Adipocyte (in vitro differentiated cells): ENCODE measurements around the gene BTG4.
A peak's percentile ranks its signal among the peaks of the same experiment; 100 is the strongest.

Experiments
- DNase-seq: peaks from one replicate; pipeline ENCODE4 v3.0.0-alpha.2; 2015; ENCODE audit warnings: low read depth
- H3K27me3 ChIP-seq: replicated peaks from 2 replicates; pipeline ENCODE4 v1.7.0; 2013; ENCODE audit warnings: mild to moderate bottlenecking, low read length, moderate library complexity; ENCODE audit not compliant: control insufficient read depth, insufficient read depth
- H3K36me3 ChIP-seq: 2 replicates; pipeline ENCODE4 v1.7.0; 2013; ENCODE audit warnings: low read length, mild to moderate bottlenecking, moderate library complexity; ENCODE audit not compliant: control insufficient read depth, insufficient read depth, severe bottlenecking
- H3K4me1 ChIP-seq: 2 replicates; pipeline ENCODE4 v1.7.0; 2013; ENCODE audit warnings: mild to moderate bottlenecking, low read length, moderate library complexity; ENCODE audit not compliant: control insufficient read depth, insufficient read depth
- H3K4me3 ChIP-seq: 2 replicates; pipeline ENCODE4 v1.7.0; 2013; ENCODE audit warnings: mild to moderate bottlenecking, low read length, moderate library complexity
- H3K9ac ChIP-seq: 2 replicates; pipeline ENCODE4 v1.7.0; 2013; ENCODE audit warnings: mild to moderate bottlenecking, low read length, moderate library complexity
- H3K9me3 ChIP-seq: 2 replicates; pipeline ENCODE4 v1.7.0; 2013; ENCODE audit warnings: mild to moderate bottlenecking, low read length, moderate library complexity; ENCODE audit not compliant: control insufficient read depth

The BTG4 gene

GRCh38 chr11:111520560-111520959, 8.4 kb upstream of the BTG4 start:
- Histone ChIP-seq H3K4me1 (peaks cover 12% of the 10 kb centered on the region), H3K4me3 (no peak overlapping the region), H3K9me3 (no peaks in the 10 kb centered on the region), H3K9ac (no peak overlapping the region), H3K36me3 (no peaks in the 10 kb centered on the region), H3K27me3 (no peaks in the 10 kb centered on the region)
- DNase-seq: peak; percentile 61

- Histone ChIP-seq H3K36me3 (no peaks in the 10 kb centered on the region), H3K9me3 (no peaks in the 10 kb centered on the region), H3K4me1 (peaks cover 12% of the 10 kb centered on the region), H3K9ac (no peak overlapping the region), H3K4me3 (no peak overlapping the region), H3K27me3 (no peaks in the 10 kb centered on the region)
- no peak for DNase-seq
These were observed 6.5 kb upstream of the BTG4 start for GRCh38 chr11:111518668-111519067.

- no peak for DNase-seq
- H3K9me3 ChIP-seq: no peaks in the 10 kb centered on the region
- H3K27me3 ChIP-seq: no peaks in the 10 kb centered on the region
- no peaks in the 10 kb centered on the region for H3K36me3 ChIP-seq
- no peak overlapping the region for H3K4me3 ChIP-seq
- H3K4me1 ChIP-seq: peaks cover 5% of the 10 kb centered on the region
- H3K9ac ChIP-seq: no peak overlapping the region
These were observed 3.4 kb upstream of the BTG4 start for GRCh38 chr11:111515591-111515990.

GRCh38 chr11:111514216-111515031, 2.2 kb upstream of the BTG4 start, which contains the start of gene HOATZ:
Gene HOATZ, plus strand, starts transcription at chr11:111514778. Its CDS starts 7 bp downstream, at chr11:111514785.
- H3K9ac ChIP-seq: no peak within 1 kb of the TSS
- no peaks in the 10 kb centered on the region for H3K4me1 ChIP-seq
- no peaks in the 10 kb centered on the region for H3K36me3 ChIP-seq
- no peak within 1 kb of the TSS for H3K4me3 ChIP-seq
- H3K27me3 ChIP-seq: no peaks in the 10 kb centered on the region
- DNase-seq: no peak
- no peaks in the 10 kb centered on the region for H3K9me3 ChIP-seq

- Histone ChIP-seq H3K27me3 (no peaks in the 10 kb centered on the region), H3K9me3 (no peaks in the 10 kb centered on the region), H3K4me1 (no peaks in the 10 kb centered on the region), H3K36me3 (no peaks in the 10 kb centered on the region), H3K4me3 (peak overlapping the region; percentile 78), H3K9ac (peak overlapping the region; percentile 75)
- no peak for DNase-seq
These were observed 1.0 kb upstream of the BTG4 start for GRCh38 chr11:111513240-111513605.

GRCh38 chr11:111510311-111510710, 1.9 kb downstream of the BTG4 start:
- H3K4me1 ChIP-seq: no peaks in the 10 kb centered on the region
- H3K4me3 ChIP-seq: no peak overlapping the region
- H3K9ac ChIP-seq: no peak overlapping the region
- no peaks in the 10 kb centered on the region for H3K27me3 ChIP-seq
- no peaks in the 10 kb centered on the region for H3K9me3 ChIP-seq
- H3K36me3 ChIP-seq: no peaks in the 10 kb centered on the region
- peak; percentile 44 for DNase-seq

- no peak overlapping the region for H3K4me3 ChIP-seq
- no peaks in the 10 kb centered on the region for H3K4me1 ChIP-seq
- H3K9me3 ChIP-seq: no peaks in the 10 kb centered on the region
- DNase-seq: no peak
- H3K36me3 ChIP-seq: no peaks in the 10 kb centered on the region
- H3K9ac ChIP-seq: no peak overlapping the region
- H3K27me3 ChIP-seq: no peaks in the 10 kb centered on the region
These were observed 9.6 kb downstream of the BTG4 start for GRCh38 chr11:111502611-111503010.

GRCh38 chr11:111500481-111500880, 11.7 kb downstream of the BTG4 start:
- Histone ChIP-seq H3K9ac (no peak overlapping the region), H3K36me3 (no peaks in the 10 kb centered on the region), H3K27me3 (no peaks in the 10 kb centered on the region)

GRCh38 chr11:111499483-111499882, 12.7 kb downstream of the BTG4 start:
- Histone ChIP-seq H3K27me3 (no peaks in the 10 kb centered on the region), H3K4me1 (no peaks in the 10 kb centered on the region), H3K36me3 (no peaks in the 10 kb centered on the region), H3K9me3 (no peaks in the 10 kb centered on the region), H3K9ac (no peak overlapping the region), H3K4me3 (no peak overlapping the region)
- DNase-seq: no peak

More at GRCh38 chr11:111500481-111500880, 11.7 kb downstream of the BTG4 start:
- no peaks in the 10 kb centered on the region for H3K9me3 ChIP-seq
- DNase-seq: no peak
- no peaks in the 10 kb centered on the region for H3K4me1 ChIP-seq
- no peak overlapping the region for H3K4me3 ChIP-seq

- H3K36me3 ChIP-seq: no peaks in the 10 kb centered on the region
- no peak overlapping the region for H3K9ac ChIP-seq
- H3K4me1 ChIP-seq: no peaks in the 10 kb centered on the region
- DNase-seq: no peak
- peaks cover 4% of the 10 kb centered on the region for H3K9me3 ChIP-seq
- no peak overlapping the region for H3K4me3 ChIP-seq
- H3K27me3 ChIP-seq: no peaks in the 10 kb centered on the region
These were observed 18.1 kb downstream of the BTG4 start for GRCh38 chr11:111494040-111494439.

GRCh38 chr11:111490496-111490895, 21.7 kb downstream of the BTG4 start:
- H3K9ac ChIP-seq: no peak overlapping the region
- H3K36me3 ChIP-seq: no peaks in the 10 kb centered on the region
- H3K27me3 ChIP-seq: no peaks in the 10 kb centered on the region
- no peak overlapping the region for H3K4me3 ChIP-seq
- H3K4me1 ChIP-seq: no peaks in the 10 kb centered on the region
- H3K9me3 ChIP-seq: peaks cover 18% of the 10 kb centered on the region
- no peak for DNase-seq

- Histone ChIP-seq H3K27me3 (no peaks in the 10 kb centered on the region), H3K9me3 (peaks cover 38% of the 10 kb centered on the region), H3K9ac (no peak overlapping the region), H3K4me3 (no peak overlapping the region), H3K4me1 (no peaks in the 10 kb centered on the region), H3K36me3 (no peaks in the 10 kb centered on the region)
- no peak for DNase-seq
These were observed 28.8 kb downstream of the BTG4 start for GRCh38 chr11:111483431-111483830.
